ENCODE measurements around the gene SCRN2. TPM values are rescaled to one million over a fixed set of nuclear protein-coding genes. Genes with fewer than 3 reads are reported as not detected.
A peak's percentile ranks its signal among the peaks of the same experiment; 100 is the strongest.

The SCRN2 gene
- total RNA-seq, 1 donor from 2014 or later: 32.1 TPM

- DNase-seq (ENCODE audit: low spot score): no peak
- intact Hi-C loops (cut with DNase I): no loop called here
Observed at GRCh38 chr17:47811709-47812108, 29.4 kb downstream of the SCRN2 start.

GRCh38 chr17:47810901-47811635, 30.0 kb downstream of the SCRN2 start:
- peak; percentile 55 for DNase-seq (ENCODE audit: low spot score)
- intact Hi-C loops (cut with DNase I): no loop called here

GRCh38 chr17:47810200-47810821, 30.8 kb downstream of the SCRN2 start:
- intact Hi-C loops (cut with DNase I): no loop called here
- DNase-seq (ENCODE audit: low spot score): peak; percentile 49

- intact Hi-C loops (cut with DNase I): no loop called here
- DNase-seq (ENCODE audit: low spot score): no peak
Observed at GRCh38 chr17:47808830-47809480, 32.1 kb downstream of the SCRN2 start.

- intact Hi-C loops (cut with DNase I): no loop called here
- DNase-seq (ENCODE audit: low spot score): no peak
Observed at GRCh38 chr17:47808036-47808829, 32.8 kb downstream of the SCRN2 start.

GRCh38 chr17:47807421-47807820, 33.7 kb downstream of the SCRN2 start:
- intact Hi-C loops (cut with DNase I): no loop called here
- DNase-seq (ENCODE audit: low spot score): no peak

GRCh38 chr17:47806913-47807255, 34.2 kb downstream of the SCRN2 start:
- DNase-seq (ENCODE audit: low spot score): no peak
- intact Hi-C loops (cut with DNase I): no loop called here

- intact Hi-C loops (cut with DNase I): no loop called here
- DNase-seq (ENCODE audit: low spot score): no peak
Observed at GRCh38 chr17:47806026-47806912, 34.8 kb downstream of the SCRN2 start.

- intact Hi-C loops (cut with DNase I): loop anchor here (5.0 kb wide), 1 partner anchor 107 kb away; no protein-coding TSS in a partner anchor
Observed at GRCh38 chr17:47804461-47804860, 36.6 kb downstream of the SCRN2 start.

GRCh38 chr17:47803751-47804150, 37.3 kb downstream of the SCRN2 start:
- intact Hi-C loops (cut with DNase I): loop anchor here (5.0 kb wide), 1 partner anchor 106 kb away; no protein-coding TSS in a partner anchor

More at GRCh38 chr17:47804461-47804860, 36.6 kb downstream of the SCRN2 start:
- peak; percentile 53 for DNase-seq (ENCODE audit: low spot score)

GRCh38 chr17:47803201-47803600, 37.9 kb downstream of the SCRN2 start:
- intact Hi-C loops (cut with DNase I): loop anchor here (5.0 kb wide), 1 partner anchor 106 kb away; no protein-coding TSS in a partner anchor
- no peak for DNase-seq (ENCODE audit: low spot score)

More at GRCh38 chr17:47803751-47804150, 37.3 kb downstream of the SCRN2 start:
- DNase-seq (ENCODE audit: low spot score): no peak

- DNase-seq (ENCODE audit: low spot score): no peak
- intact Hi-C loops (cut with DNase I): loop anchor here (5.0 kb wide), 1 partner anchor 105 kb away; no protein-coding TSS in a partner anchor
Observed at GRCh38 chr17:47802341-47803022, 38.6 kb downstream of the SCRN2 start.

- intact Hi-C loops (cut with DNase I): loop anchor here (5.0 kb wide), 1 partner anchor 105 kb away; no protein-coding TSS in a partner anchor
- no peak for DNase-seq (ENCODE audit: low spot score)
Observed at GRCh38 chr17:47801906-47802305, 39.2 kb downstream of the SCRN2 start.

GRCh38 chr17:47801176-47801765, 39.8 kb downstream of the SCRN2 start:
- intact Hi-C loops (cut with DNase I): loop anchor here (5.0 kb wide), 1 partner anchor 104 kb away; no protein-coding TSS in a partner anchor
- no peak for DNase-seq (ENCODE audit: low spot score)

- intact Hi-C loops (cut with DNase I): loop anchor here (5.0 kb wide), 1 partner anchor 103 kb away; no protein-coding TSS in a partner anchor
- DNase-seq (ENCODE audit: low spot score): no peak
Observed at GRCh38 chr17:47800686-47801085, 40.4 kb downstream of the SCRN2 start.

GRCh38 chr17:47797797-47798196, 43.3 kb downstream of the SCRN2 start:
- intact Hi-C loops (cut with DNase I): no loop called here
- no peak for DNase-seq (ENCODE audit: low spot score)

GRCh38 chr17:47792979-47793378, 48.1 kb downstream of the SCRN2 start:
- intact Hi-C loops (cut with DNase I): no loop called here
- DNase-seq (ENCODE audit: low spot score): no peak

GRCh38 chr17:47792457-47792856, 48.6 kb downstream of the SCRN2 start:
- DNase-seq (ENCODE audit: low spot score): no peak
- intact Hi-C loops (cut with DNase I): no loop called here
